Subcutaneous adipose tissue (tissue), 4 donors: Measurements from ENCODE around the gene ADCYAP1R1. TPM values are rescaled to one million over a fixed set of nuclear protein-coding genes. Genes with fewer than 3 reads are reported as not detected.

ENCODE experiments used
- total RNA-seq, 4 donors: library from RNA; depleted of rRNA; stranded (reverse); fragments of >200 nt; gene quantifications; one replicate each; pipeline ENCODE4 v1.1.0, GENCODE V29; 2016
- TF ChIP-seq, protein P1 (sequence below): fragments of 450-650 bp; IDR thresholded peaks from one replicate; pipeline ENCODE4 v1.5.1; 2016; ENCODE audit warnings: low read depth, mild to moderate bottlenecking, control low read depth, antibody characterized with exemption, moderate library complexity

ADCYAP1R1 gene
- total RNA-seq, 4 donors from 2014 or later = 1.9 to 12.8 (median 3.0) TPM

DNA sequence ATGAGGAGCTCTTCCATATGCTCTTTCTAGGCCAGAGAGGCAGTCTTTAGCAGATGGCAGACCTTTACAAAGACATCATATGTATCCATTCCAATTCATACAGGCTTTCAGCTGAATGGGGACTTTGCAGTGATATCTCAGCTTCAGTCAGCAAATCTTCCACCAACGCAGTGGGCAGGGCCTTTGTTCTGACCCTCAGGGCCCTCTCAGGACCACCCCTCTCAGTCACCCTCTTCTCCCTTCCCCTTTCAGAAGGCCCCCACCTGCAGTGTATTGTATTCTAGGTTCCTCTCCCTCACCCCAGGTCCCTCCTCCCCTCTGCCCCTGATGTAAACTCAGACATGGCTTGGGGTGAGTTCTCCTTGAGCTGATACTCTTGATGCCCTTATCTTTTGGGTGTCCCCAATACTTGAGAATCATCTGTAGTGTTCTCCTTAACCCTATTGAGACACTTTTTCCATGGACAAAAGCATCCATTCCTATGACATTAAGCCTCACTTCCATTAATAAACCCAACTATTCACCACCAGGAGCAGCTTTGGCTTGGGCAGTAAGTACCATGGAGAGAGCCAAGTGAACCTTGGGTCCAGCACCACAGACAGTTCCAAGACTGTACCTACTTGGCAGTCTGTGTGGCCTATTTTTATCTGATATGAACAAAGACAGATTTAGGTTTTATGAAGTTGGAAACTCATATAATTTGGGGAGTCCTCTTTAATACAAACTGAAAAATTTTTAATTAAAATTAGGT, 62.7 kb downstream of the ADCYAP1R1 start:
- TF ChIP-seq, protein P1, sequence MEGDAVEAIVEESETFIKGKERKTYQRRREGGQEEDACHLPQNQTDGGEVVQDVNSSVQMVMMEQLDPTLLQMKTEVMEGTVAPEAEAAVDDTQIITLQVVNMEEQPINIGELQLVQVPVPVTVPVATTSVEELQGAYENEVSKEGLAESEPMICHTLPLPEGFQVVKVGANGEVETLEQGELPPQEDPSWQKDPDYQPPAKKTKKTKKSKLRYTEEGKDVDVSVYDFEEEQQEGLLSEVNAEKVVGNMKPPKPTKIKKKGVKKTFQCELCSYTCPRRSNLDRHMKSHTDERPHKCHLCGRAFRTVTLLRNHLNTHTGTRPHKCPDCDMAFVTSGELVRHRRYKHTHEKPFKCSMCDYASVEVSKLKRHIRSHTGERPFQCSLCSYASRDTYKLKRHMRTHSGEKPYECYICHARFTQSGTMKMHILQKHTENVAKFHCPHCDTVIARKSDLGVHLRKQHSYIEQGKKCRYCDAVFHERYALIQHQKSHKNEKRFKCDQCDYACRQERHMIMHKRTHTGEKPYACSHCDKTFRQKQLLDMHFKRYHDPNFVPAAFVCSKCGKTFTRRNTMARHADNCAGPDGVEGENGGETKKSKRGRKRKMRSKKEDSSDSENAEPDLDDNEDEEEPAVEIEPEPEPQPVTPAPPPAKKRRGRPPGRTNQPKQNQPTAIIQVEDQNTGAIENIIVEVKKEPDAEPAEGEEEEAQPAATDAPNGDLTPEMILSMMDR = no peak

DNA sequence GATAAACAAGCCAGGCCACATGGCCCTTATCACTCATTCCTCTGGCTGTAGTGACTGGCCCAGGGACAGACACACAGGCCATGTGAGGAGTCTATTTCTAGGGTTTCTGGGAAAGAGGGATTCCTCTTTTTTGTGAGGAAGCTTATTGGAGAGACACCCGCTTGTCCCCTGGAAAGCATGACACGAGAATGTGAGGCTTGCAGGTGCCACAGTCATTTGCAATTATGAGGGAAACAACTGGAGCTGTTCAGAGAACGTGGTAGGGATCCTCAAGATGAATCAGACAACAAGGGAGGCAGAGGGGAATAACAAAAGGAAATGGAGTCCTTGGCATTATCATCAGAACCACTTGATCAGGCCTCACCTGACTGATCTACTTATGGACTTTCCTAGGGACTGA, 64.5 kb downstream of the ADCYAP1R1 start:
- TF ChIP-seq, protein P1 = no peak

DNA sequence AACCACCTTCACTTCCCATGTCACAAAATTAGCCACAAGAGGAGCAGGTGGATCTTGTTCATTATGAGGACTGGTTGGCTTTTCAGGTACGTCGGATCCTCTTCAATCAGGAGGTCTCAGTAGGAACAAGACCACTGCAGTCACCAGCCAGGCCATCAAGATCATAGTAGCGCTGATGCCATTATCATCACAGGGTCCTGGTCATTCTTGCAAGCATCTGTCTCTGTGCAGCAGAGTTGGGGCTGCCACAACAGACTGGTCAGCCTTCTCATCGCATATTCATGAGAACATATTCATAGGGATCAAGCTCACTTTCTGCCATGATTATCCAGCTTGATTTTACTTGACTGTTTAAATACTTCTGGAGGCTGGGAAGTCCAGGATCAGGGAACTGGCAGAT, 67.1 kb downstream of the ADCYAP1R1 start:
- TF ChIP-seq, protein P1 = no peak

DNA sequence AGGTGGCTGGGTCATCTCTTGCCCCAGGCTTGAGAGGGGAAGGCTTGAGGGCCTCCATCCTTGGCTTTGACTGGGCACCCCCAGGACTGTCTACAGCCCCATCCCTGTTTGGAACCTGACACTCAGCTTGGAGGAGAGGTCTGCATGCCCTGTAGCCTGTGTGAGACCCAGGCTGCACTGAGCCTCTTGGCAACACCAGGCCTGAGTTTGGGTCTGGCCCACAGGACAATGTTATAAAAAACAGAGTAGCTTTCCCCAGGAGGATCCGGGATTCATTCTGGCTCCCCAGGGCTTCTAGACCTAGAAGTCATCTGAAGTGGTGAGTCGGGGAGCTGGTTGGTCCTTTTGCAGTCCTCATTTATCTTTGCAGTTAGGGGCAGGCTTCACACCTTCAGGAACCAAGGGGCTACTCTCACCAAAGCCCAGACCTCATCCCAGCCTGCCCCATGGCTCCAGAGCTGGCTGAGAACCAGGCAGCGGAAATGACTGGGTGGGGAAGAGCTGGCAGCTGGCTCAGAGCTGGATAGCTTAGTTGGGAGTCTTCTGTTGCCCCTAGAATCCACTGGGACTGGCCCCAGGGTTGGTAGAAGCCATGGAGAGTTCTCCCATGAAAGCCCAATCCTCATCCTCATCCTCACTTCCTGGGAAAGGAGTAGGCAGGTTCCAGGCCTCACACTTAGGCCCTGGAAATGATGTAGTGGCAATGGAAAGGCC, 68.8 kb downstream of the ADCYAP1R1 start:
- TF ChIP-seq, protein P1 = no peak

DNA sequence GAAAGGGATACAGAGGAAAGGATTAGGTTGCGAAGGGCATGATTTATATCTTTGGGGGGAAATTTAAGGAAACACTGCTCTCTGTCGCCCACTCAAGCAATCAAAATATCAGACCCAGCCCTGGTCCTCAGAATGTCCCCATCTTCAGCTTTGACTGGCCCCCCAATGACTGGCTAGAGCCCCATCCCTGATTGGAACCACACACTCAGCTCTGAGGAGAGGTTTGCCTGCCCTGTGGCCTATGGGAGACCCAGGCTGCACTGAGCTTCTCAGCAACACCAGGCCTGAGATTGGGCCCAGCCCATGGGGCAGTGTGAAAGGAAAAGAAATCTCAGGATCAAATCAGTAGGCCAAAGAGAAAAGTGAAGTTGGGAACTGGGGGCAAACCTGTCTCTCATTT, 69.5 kb downstream of the ADCYAP1R1 start:
- TF ChIP-seq, protein P1 = no peak

DNA sequence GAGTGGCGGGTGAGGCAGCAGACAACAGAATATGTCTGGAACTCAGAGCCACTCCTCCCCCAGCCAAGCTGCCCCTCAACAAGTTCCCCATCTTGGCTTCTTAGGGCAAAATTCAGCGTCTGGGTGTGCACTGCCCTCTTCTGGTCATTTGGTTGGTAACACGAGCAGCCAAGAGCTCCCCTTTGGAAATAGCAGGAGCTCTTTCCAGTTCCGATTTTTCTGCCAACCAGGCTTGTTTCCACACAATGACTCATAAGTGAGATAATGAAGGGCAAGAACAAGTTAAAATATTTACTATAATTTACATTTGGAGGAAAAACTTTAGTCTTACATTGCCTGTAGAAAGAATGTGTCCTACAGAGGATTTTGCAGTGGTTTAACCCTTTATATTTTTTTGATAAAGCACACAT, 70.5 kb downstream of the ADCYAP1R1 start:
- TF ChIP-seq, protein P1 = no peak

DNA sequence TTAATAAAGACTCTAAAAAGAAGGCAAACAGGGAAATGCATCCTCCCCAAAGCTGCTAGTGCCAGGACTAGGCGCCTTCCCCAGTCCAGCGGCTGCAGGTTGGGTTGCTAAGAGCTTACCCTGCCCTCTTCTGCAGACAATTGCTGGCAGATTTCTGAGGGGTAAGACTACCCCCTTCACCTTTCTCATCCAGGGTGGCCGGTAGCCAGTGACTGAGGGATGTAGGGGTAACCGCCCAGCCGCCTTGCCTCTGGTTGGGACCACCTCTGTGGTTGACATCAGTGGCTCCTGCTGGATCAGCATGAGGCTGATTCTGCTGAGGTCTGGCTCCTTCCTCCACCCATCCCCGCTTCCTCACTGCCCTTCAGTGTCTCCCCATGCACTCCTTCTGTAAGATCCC, 71.2 kb downstream of the ADCYAP1R1 start:
- TF ChIP-seq, protein P1 = no peak
